NCI-H1092 treated with DMSO at 0.1 percent for 48 hours (cell line): ENCODE measurements around the gene PALM.
A peak's percentile ranks its signal among the peaks of the same experiment; 100 is the strongest.
"Not testable (repeated sequence)": the region's sequence is repeated elsewhere in the genome, so short reads cannot be mapped to it uniquely, and the experiment has no call there.

ENCODE experiments used
- DNase-seq: peaks from one replicate; lab custom pipeline; 2025; lab: John Stamatoyannopoulos, UW

PALM gene, protein sequence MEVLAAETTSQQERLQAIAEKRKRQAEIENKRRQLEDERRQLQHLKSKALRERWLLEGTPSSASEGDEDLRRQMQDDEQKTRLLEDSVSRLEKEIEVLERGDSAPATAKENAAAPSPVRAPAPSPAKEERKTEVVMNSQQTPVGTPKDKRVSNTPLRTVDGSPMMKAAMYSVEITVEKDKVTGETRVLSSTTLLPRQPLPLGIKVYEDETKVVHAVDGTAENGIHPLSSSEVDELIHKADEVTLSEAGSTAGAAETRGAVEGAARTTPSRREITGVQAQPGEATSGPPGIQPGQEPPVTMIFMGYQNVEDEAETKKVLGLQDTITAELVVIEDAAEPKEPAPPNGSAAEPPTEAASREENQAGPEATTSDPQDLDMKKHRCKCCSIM

DNA sequence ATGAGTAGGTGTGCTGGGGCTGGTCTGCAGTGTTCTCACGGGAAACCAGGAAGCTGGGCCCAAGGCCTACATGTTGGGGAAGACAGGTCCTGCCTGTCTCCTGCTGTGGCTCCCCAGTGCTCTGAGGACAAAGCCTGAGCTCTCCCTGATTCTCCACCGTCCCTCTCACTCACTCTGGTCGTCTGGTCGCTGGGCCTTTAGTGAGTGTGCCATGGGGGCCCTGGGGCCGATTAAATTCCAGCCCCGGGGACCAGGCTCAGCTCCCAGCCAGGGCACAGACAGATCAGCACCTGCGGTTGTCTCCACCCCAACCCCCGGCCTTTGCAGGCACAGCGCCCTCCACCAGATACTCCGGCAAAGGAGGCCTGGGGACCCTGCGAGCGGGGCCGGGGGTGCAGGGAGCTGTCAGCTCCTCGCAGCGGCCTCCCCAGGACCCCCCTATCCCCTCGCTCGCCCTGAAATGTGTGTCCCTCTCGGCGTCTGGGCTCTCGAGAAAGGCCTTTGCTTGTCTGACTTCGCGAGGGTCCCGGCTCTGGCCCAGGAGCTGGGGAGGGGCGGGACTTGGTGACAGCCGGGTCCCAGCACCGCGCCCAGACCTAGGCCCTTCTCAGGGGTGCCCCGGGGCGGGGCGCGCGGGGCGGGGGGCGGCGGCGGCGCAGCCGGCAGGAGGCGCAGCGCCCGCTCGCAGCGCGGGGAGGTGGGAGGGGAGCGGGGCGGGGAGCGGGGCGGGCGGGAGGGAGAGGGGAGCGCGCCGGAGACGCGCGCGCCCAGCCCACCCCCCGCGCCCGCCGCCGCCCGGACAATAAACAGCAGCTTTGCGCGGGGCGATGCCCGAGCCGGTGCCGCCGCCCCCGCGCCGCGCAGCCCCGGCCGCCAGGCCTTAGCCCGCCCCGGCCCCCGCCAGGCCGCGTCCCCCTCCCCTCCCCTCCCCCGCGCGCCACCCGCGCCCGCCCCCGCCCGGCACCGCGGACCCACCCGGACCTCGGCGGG is at the start of gene PALM:
TSS of gene PALM (plus strand) at position 782 of the 990 bp plus-strand sequence. CDS start 212 bp downstream, outside the sequence.
- no peak for DNase-seq

DNA sequence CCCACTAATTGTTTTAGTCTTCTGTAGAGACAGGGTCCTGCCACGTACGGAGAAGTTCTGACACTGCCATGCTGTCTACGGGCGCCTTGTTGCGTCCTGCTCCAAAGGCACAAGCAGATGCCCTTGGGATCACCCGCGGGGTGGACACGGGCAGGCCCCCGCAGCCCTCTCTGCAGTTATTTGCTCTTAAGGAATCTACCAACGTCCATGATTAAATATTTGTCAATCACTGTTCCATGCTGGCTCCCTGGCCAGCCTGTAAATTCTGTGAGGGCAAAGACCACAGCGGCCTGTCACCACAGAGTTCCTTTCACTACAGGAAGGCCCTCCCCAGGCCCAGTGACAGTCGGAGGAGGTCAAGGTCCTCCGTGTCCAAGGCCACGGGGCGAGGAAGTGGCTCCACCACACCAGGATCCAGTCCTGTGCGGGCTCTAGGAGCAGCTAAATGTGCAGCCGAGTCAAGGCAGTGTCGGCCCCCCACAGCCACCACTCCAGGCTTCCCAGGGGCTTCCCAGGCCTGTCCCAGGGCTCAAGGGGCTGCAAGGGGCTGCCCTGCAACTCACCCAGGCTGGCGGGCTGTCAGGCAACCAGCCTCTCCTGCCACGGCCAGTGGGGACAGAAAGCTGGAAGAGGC is 47.8 kb upstream of the PALM start:
- DNase-seq: no peak

DNA sequence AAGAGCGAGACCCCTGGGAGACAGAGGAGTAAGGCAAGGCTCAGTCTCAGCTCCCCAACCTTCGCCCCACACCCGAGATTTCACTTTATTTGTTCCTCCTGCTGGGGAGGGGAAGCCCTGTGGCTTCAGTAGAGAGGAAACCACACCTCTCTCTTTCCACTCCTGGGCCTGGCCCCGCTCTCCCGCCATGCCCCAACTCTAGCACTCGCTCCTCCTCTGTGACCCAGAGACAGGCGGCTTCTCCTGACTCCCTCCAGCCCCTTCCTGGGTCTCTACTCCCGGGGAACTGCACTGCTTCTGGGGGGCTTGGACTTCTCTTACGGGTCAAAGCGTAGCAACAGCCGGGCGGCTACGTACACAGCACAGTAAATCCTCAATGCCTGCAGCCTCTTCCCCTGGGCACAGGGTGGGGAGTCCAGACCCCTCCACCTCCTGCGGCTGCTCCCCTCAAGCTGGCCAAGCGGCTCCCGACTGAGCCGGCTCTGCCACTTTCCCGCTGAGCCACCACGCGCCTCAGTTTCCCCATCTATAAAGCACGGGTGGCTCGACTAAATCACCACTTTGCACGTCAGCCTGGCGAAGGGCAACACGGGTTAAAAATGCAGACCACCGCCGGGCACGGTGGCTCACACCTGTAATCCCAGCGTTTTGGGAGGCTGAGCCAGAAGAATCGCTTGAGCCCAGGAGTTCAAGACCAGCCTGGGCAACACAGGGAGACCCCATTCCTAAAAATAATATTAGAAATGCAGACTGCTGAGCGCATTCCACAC is 47.1 kb upstream of the PALM start:
- DNase-seq: no peak

DNA sequence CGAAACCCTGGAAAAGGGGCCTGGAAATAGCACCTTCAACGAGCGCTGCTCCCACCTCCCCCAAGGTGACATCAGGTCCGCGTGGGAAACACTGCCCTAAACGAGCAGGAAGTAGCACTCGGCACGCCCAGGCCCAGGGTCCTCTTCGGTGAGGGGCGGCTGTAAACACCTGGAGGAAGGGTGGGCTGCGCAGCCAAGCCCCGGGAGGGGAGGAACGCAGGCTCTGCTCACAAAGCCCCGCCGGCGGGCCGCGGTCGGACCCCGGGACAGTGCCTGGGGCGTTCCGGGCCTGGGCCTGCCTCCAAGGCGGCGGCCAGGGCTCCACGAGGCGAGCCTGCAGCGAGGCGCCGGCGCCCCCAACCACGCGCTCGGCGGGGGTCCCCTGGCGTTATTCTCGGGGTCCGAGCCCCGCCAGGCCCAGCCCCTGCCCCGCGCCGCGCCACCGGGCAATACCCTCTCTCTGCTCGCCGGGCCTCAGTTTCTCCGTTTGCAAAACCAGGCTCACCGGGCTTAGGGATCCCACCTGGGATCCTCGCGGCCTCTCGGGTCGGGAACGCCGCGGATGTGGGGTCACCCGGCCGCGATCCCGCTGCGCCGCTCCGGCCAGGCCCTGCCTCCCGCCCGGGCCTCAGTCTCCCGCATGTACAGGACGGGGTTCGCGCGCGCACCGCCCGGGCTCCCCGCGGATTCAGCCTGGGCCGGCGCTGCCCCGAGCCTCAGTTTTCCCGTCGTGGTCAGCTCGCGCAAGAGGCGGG is 46.4 kb upstream of the PALM start:
- no peak for DNase-seq

DNA sequence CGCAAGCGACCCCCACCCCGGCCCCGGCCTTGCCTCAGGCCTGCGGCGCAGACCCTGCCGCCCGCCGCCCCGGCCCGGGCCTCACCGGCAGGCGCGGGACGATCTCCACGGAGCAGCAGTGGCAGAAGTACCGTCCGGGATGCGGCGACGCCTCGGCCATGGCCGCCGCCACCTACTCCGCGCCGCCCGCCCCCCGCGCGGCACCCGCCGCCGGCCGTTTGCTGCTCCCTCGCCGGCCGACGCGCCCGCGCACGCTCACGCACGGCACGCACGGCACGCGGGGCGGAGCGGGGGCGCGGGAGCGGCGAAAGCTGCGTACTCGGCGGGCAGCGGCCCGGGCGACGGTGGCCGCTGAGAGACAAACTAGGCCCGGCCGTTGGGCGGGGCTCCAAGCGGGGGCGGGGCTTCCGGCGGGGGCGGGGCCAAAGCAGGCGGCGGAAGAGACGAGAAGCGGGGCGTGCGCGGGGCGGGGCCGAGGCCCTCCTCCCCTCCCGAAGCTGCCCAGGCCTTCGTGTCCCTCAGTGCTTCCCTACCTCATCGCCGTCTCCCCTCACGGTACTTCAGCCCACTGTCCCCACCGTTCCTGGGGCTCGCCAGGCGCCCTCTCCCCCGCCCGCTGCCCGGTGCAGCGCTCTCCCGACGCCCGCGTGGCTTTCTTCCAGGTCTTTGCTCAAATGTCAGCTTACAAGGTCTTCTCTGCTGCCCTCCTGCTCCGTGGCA is 45.6 kb upstream of the PALM start, which contains the start of gene RNF126:
TSS of gene RNF126 (minus strand) at position 253 of the 720 bp plus-strand sequence. CDS start at position 160, 93 bp downstream.
- DNase-seq: peak; percentile 92

DNA sequence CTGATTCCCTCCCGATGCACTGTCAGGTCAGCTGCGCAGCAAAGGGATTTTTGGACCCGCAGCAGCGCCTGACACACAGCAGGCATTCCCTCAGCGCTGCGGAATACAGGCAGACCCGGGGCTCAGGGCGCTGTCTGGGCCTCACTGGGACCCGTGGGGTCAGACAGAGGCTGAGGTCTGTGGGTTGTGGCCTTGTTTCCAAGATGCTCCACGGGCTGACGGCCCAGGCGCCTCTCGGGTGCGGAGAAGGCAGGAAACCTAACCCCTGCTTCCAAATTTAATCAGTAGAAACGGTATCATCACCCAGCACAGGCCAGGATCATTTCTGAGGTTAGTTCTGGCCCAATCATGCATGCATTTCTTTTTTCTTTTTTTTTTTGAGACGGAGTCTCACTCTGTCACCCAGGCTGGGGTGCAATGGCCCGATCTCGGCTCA is 45.0 kb upstream of the PALM start:
- DNase-seq: no peak

DNA sequence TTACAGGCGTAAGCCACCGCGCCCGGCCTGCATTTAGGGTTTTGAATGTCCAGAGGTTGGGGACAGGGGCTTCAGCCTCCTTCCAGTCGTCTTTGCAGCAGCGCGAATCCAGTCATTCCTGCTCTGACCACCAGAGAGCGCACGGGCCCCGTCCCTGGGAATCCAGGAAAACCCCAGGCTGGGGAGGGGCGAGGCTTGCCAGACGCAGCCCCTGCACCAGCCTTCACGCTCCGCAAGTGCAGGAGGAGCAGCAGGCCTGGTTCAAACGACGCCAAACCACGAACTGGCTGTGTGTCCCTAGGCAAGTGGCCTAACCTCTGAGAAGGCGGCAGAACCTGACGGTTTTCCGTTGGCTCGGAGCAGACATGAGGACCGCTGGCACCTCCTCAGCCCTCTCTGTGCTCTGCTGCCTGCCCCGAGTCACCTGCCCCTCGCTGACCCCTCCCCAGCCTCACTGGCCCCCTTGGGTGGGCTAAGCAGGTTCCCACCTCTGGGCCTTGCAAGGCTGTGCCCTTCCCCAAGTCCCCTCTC is 43.8 kb upstream of the PALM start:
- DNase-seq: peak; percentile 84

DNA sequence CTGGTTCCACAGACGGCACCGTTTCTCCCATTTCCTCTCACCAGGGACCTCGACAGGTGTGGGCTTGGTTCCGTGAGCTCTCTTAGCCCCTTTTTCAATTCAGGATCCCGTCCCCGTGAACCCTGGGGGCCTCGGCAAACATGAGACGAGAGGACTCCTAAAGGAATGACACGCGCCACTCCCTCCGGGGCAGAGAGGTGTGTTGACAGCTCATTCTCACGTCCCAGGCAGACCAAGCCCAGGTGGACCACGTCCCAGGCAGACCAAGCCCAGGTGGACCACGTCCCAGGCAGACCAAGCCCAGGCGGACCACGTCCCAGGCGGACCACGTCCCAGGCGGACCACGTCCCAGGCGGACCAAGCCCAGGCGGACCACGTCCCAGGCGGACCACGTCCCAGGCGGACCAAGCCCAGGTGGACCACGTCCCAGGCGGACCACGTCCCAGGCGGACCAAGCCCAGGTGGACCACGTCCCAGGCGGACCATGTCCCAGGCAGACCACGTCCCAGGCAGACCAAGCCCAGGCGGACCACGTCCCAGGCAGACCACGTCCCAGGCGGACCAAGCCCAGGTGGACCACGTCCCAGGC is 41.7 kb upstream of the PALM start:
- not testable (repeated sequence) for DNase-seq

DNA sequence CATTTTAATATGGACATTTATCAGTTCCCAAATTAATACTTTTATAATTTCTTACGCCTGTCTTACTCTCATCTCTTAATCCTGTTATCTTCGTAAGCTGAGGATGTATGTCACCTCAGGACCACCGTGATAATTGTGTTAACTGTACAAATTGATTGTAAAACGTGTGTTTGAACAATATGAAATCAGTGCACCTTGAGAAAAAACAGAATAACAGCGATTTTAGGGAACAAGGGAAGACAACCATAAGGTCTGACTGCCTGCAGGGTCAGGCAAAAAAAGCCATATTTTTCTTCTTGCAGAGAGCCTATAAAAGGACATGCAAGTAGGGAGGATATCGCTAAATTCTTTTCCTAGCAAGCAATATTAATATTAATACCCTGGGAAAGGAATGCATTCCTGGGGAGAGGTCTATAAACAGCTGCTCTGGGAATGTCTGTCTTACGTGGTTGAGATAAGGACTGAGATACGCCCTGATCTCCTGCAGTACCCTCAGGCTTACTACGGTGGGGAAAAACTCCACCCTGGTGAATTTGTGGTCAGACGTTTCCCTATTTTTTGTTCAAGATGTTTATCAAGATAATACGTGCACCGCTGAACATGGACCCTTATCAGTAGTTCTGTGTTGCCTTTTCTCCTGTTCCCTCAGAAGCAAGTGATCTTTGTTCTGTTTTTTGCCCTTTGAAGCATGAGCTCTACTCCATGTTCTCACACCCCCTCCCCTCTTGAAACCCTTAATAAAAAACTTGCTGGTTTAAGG is 39.9 kb upstream of the PALM start:
- DNase-seq: not testable (repeated sequence)

DNA sequence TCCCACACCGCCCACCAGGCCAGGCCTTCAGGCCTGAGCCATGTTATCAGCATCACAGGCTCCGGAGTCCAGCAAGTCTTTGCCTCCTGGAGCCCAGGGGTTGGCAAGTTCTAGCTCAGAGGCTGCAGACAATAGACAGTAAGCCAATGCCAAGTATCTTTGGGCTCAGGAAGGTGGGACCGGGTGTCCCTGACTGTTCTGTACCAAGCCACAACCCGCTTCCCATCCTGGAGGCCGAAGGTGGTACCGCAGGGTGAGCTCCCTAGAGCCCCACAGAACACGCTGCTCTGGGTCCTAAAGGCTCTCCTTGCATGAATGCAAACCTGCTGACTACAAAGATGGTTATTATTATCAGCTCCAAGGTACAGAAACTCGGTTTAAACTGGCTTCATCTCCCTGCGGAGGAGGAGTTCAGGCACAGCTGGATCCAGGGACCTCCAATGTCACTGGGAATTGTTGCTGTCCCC is 38.1 kb upstream of the PALM start:
- DNase-seq: no peak

DNA sequence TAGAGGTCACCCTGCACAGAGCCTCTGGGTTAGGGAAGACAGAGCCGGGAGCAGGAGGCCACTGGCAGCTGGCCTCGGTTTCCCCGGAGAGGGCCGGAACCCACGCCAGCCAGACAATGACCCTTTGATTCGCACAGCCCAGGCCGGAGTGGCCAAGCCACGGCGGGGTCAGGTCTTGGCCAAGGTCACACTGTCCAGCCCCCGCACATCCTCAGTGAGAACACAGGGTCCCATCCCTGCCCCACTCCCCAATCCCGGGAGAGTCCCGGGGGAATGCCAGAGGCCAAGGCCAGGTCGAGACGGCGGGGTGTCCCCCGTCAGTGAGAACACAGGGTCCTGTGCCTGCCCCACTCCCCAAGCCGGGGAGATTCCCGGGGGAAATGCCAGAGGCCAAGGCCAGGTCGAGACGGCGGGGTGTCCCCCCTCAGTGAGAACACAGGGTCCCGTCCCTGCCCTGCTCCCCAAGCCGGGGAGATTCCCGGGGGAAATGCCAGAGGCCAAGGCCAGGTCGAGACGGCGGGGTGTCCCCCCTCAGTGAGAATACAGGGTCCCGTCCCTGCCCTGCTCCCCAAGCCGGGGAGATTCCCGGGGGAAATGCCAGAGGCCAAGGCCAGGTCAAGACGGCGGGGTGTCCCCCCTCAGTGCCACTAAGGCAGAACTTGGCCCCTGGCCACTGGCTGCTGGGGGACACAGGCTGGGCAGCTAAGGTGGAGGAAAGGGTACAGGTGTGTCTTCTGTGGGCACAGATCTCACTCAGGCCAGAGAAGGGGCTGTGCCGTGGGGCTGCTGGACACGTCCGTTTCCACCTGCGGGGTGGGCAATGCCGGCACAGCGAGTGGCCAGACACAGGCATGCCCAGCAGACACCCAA is 34.2 kb upstream of the PALM start:
- DNase-seq: no peak

DNA sequence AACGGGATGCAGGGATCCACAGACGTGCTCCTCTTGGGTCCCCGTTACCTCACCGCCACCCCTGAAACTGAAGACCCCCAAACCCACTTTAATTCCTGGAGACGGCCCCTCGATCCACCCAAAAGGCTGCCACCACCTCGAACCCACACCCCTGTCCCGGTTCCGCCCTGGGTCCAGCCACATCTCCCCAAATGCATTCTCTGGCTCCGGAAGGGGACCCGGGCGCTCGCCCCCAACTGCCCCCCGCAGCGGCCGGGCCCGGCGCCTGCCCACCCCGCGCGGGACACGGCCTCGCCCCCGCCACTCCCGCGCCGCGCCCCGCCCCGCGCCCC is 32.8 kb upstream of the PALM start:
- DNase-seq: no peak

DNA sequence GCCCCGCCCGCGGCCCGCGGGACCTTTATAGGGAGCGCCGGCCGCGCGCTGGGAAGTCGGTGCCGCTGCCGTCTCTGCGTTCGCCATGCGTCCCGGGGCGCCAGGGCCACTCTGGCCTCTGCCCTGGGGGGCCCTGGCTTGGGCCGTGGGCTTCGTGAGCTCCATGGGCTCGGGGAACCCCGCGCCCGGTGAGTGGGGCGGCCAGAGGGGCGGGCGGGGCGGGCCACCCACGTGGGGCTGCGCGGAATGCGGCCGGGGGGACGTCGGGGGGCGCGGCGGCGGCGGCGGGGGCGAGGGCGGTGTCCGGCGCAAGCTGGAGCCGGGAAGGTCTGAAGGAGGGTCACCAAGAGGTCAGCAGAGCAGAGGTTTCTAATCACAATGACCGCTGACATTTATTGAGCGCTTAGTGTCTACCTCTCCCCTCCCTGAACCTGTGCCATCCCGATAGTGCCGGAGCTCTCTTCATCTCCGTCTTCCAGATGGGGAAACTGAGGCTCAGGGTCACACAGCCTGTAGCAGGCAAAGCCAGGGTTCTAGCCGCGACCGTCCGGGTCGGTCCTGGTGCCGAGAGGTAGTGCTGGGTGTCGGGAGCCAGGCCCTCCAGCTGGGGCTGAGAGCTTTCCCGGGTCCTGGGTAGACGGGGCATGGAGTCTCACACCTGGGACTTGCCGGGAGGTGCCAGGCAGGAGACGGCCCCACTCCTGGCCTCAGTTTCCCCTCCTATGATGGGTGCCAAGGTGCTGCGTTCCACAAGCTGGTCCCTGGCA is 32.2 kb upstream of the PALM start, which contains the start of gene FSTL3:
TSS of gene FSTL3 (plus strand) at position 54 of the 767 bp plus-strand sequence. CDS start at position 86, 32 bp downstream.
- DNase-seq: no peak

DNA sequence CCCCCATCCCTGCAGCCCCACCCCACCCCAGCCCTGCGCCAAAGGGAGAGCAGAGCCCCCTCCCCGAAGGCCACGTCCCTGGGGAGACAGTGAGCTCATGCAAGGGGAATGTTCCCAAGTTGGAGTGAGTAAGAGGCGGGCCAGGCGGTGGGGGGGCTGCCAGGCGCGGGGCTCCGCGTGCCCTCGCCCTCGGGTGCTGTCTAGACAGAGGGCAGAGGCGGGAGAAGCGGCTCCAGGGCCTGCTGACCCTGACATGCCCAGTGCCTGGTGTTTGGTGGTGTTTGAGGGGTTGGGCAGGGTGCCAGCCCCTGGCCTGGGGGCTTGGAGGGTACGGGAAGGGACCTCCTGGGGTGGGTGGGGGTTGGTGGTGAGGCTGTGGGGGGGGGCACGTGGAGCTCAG is 31.5 kb upstream of the PALM start:
- DNase-seq: no peak

DNA sequence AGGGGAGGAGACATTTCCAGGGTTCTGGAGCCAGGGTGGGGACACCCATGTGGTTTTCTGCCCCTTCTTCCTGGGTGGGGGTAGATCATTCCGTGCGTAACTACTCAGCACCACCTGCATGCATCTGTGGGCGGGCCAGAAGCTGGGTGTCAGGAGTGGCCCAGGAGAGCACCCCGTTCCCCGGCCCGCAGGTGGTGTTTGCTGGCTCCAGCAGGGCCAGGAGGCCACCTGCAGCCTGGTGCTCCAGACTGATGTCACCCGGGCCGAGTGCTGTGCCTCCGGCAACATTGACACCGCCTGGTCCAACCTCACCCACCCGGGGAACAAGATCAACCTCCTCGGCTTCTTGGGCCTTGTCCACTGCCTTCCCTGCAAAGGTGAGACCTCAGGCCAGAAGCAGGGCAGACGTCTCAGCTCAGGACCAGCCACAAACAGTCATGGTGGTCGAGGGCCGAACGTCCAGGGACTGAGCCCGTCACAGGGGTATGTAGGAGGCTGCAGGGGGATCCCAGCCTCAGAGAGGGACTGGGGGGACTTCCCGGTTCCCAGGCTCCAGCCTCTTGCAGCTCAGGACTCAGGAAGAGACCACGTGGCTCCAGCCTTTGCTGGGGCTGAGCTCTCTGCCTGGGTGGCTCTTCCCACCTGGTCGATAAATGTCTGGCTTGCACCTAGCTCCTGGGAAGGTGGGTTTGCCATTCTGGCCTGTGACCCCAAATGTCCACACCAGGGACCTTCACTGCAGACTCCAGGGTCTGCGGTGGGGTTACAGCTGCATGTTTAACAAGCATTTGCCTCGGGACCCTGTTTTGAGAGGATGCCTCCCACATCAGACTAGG is 30.9 kb upstream of the PALM start:
- DNase-seq: no peak
